Loucy (cell line): ENCODE measurements around the gene YIPF5.

Source experiments
- H2AFZ ChIP-seq: fragments of 200-600 bp; sonication (generic); 2 replicates; pipeline ENCODE4 v1.6.0; 2016; ENCODE audit warnings: antibody characterized with exemption, mild to moderate bottlenecking, low read length, moderate library complexity
- H3F3A ChIP-seq: fragments of 200-600 bp; 2 replicates; pipeline ENCODE4 v1.6.0; 2016; ENCODE audit warnings: antibody characterized with exemption, low read depth, mild to moderate bottlenecking
- H3K27me3 ChIP-seq: fragments of 200-600 bp; sonication (generic); 2 replicates; pipeline ENCODE4 v1.6.1; 2014; ENCODE audit warnings: low read length, mild to moderate bottlenecking; ENCODE audit not compliant: insufficient read depth, poor library complexity, severe bottlenecking
- H3K36me3 ChIP-seq: fragments of 200-600 bp; sonication (generic); 2 replicates; pipeline ENCODE4 v1.6.1; 2016; ENCODE audit warnings: low read length; ENCODE audit not compliant: insufficient read depth
- H3K4me1 ChIP-seq: fragments of 200-600 bp; sonication (generic); 2 replicates; pipeline ENCODE4 v1.5.1; 2014; ENCODE audit warnings: low read length, mild to moderate bottlenecking; ENCODE audit not compliant: insufficient read depth, poor library complexity, severe bottlenecking
- H3K4me2 ChIP-seq: fragments of 200-600 bp; sonication (generic); 2 replicates; pipeline ENCODE4 v1.6.0; 2014; ENCODE audit warnings: antibody characterized with exemption, low read length, low read depth, mild to moderate bottlenecking; ENCODE audit not compliant: poor library complexity, severe bottlenecking
- H3K4me3 ChIP-seq: fragments of 200-600 bp; sonication (generic); 2 replicates; pipeline ENCODE4 v1.5.1; 2014; ENCODE audit warnings: low read length, mild to moderate bottlenecking, mixed read lengths; ENCODE audit not compliant: poor library complexity, severe bottlenecking
- H3K79me2 ChIP-seq: fragments of 200-600 bp; sonication (generic); 2 replicates; pipeline ENCODE4 v1.6.1; 2014; ENCODE audit warnings: low read length; ENCODE audit not compliant: insufficient read depth
- H3K9ac ChIP-seq: fragments of 200-600 bp; sonication (generic); 2 replicates; pipeline ENCODE4 v1.6.0; 2014; ENCODE audit warnings: mild to moderate bottlenecking, low read depth, low read length, moderate library complexity; ENCODE audit not compliant: poor library complexity, severe bottlenecking
- H3K9me2 ChIP-seq: fragments of 200-600 bp; sonication (generic); replicated peaks from 2 replicates; pipeline ENCODE4 v1.6.1; 2016; ENCODE audit warnings: low read depth, low read length, mixed read lengths
- H3K9me3 ChIP-seq: fragments of 200-600 bp; sonication (generic); 2 replicates; pipeline ENCODE4 v1.6.1; 2014; ENCODE audit warnings: mild to moderate bottlenecking, antibody characterized with exemption, low read length, low read depth; ENCODE audit not compliant: insufficient read depth
- H4K20me1 ChIP-seq: fragments of 200-600 bp; sonication (generic); 2 replicates; pipeline ENCODE4 v1.6.0; 2014; ENCODE audit warnings: antibody characterized with exemption, low read length, mild to moderate bottlenecking; ENCODE audit not compliant: insufficient read depth, poor library complexity, severe bottlenecking
- CTCF ChIP-seq: fragments of 200-600 bp; sonication (generic); conservative IDR thresholded peaks from 2 replicates; pipeline ENCODE4 v1.5.1; 2014; ENCODE audit warnings: mild to moderate bottlenecking, antibody characterized with exemption, low read length
- EZH2phosphoT487 ChIP-seq: fragments of 200-600 bp; IDR thresholded peaks from 2 replicates; pipeline ENCODE4 v1.6.1; 2018; ENCODE audit warnings: antibody characterized with exemption, mild to moderate bottlenecking, moderate library complexity, borderline replicate concordance

Gene YIPF5

GRCh38 chr5:144122081-144122480, 48.4 kb downstream of the YIPF5 start:
- Histone ChIP-seq H3K27me3 (no peaks in the 10 kb centered on the region), H3K9me2 (no peaks in the 10 kb centered on the region), H3F3A (no peaks in the 10 kb centered on the region), H3K9ac (no peak overlapping the region), H3K4me2 (no peak overlapping the region), H3K4me3 (no peak overlapping the region), H3K9me3 (no peaks in the 10 kb centered on the region), H4K20me1 (no peaks in the 10 kb centered on the region), H3K79me2 (no peaks in the 10 kb centered on the region), H3K36me3 (no peaks in the 10 kb centered on the region), H3K4me1 (no peaks in the 10 kb centered on the region), H2AFZ (no peak overlapping the region)
- TF ChIP-seq CTCF = no peak
- no peak for TF ChIP-seq EZH2phosphoT487

DNA sequence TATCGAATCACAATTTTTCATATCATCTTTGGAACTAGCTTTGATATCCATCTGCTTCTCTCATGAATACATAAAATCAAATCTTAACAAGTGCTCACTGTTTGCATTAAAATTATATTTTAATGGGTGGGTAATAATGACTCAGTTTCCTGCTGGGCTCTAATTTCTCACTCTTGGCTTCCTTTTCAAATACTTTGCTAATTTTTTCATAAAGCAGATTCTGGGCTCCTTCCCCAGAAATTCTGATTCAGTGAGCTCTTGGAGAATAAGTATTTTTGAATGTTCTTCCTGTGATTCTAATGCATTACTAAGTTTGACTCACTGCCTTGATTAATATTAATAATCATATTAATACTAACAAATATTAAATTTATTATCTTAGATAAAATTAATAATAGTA, 48.9 kb downstream of the YIPF5 start:
- Histone ChIP-seq H4K20me1 (no peaks in the 10 kb centered on the region), H3K4me3 (no peak overlapping the region), H3K4me1 (no peaks in the 10 kb centered on the region), H3F3A (no peaks in the 10 kb centered on the region), H3K36me3 (no peaks in the 10 kb centered on the region), H2AFZ (no peak overlapping the region), H3K4me2 (no peak overlapping the region), H3K9me3 (no peaks in the 10 kb centered on the region), H3K79me2 (no peaks in the 10 kb centered on the region), H3K9me2 (no peaks in the 10 kb centered on the region), H3K27me3 (no peaks in the 10 kb centered on the region), H3K9ac (no peak overlapping the region)
- TF ChIP-seq EZH2phosphoT487 = no peak
- TF ChIP-seq CTCF = no peak

GRCh38 chr5:144120661-144121180, 49.7 kb downstream of the YIPF5 start:
- H3K4me2 ChIP-seq = no peak overlapping the region
- no peaks in the 10 kb centered on the region for H3K9me3 ChIP-seq
- no peak overlapping the region for H3K9ac ChIP-seq
- H3K4me1 ChIP-seq = no peaks in the 10 kb centered on the region
- no peaks in the 10 kb centered on the region for H3K36me3 ChIP-seq
- no peaks in the 10 kb centered on the region for H3F3A ChIP-seq
- H3K4me3 ChIP-seq = no peak overlapping the region
- no peak overlapping the region for H2AFZ ChIP-seq
- no peaks in the 10 kb centered on the region for H3K79me2 ChIP-seq
- no peaks in the 10 kb centered on the region for H3K9me2 ChIP-seq
- no peaks in the 10 kb centered on the region for H4K20me1 ChIP-seq
- no peaks in the 10 kb centered on the region for H3K27me3 ChIP-seq
- TF ChIP-seq CTCF (no peak), EZH2phosphoT487 (no peak)
